GM23338 (cell line): ENCODE results near the gene RPL26. TPM values are rescaled to one million over a fixed set of nuclear protein-coding genes. Genes with fewer than 3 reads are reported as not detected.

Experiments
- ATAC-seq: fragments of 200-7000 bp; cut with Tn5 transposase; 3 replicates; pipeline ENCODE4 v1.9.1; 2020
- DNase-seq: peaks from one replicate; pipeline ENCODE4 v3.0.0-alpha.2; 2015; ENCODE audit warnings: low spot score
- H2AFZ ChIP-seq: fragments of 200-600 bp; sonication (generic); 2 replicates; pipeline ENCODE4 v1.8.0; 2016; ENCODE audit warnings: antibody characterized with exemption, mild to moderate bottlenecking, moderate library complexity
- H3F3A ChIP-seq: fragments of 200-600 bp; sonication (generic); replicated peaks from 2 replicates; pipeline ENCODE4 v1.8.0; 2017; ENCODE audit warnings: antibody characterized with exemption, mixed run types, low read depth
- H3K27ac ChIP-seq: fragments of 200-600 bp; sonication (generic); 2 replicates; pipeline ENCODE4 v1.6.1; 2016; ENCODE audit warnings: low read depth
- H3K27me3 ChIP-seq: fragments of 200-600 bp; sonication (generic); 2 replicates; pipeline ENCODE4 v1.8.0; 2016; ENCODE audit warnings: mild to moderate bottlenecking, mixed run types, moderate library complexity; ENCODE audit not compliant: insufficient read depth
- H3K36me3 ChIP-seq: fragments of 200-600 bp; sonication (generic); 2 replicates; pipeline ENCODE4 v1.8.0; 2016; ENCODE audit warnings: mild to moderate bottlenecking; ENCODE audit not compliant: insufficient read depth
- H3K4me1 ChIP-seq: fragments of 200-600 bp; sonication (generic); 2 replicates; pipeline ENCODE4 v1.8.0; 2016; ENCODE audit warnings: mild to moderate bottlenecking, moderate library complexity; ENCODE audit not compliant: insufficient read depth
- H3K4me2 ChIP-seq: fragments of 200-600 bp; sonication (generic); 2 replicates; pipeline ENCODE4 v1.7.1; 2017; ENCODE audit warnings: mixed run types
- H3K4me3 ChIP-seq: fragments of 200-600 bp; sonication (generic); 2 replicates; pipeline ENCODE4 v1.6.1; 2016; ENCODE audit warnings: mixed run types
- H3K79me2 ChIP-seq: fragments of 200-600 bp; sonication (generic); replicated peaks from 2 replicates; pipeline ENCODE4 v1.8.0; 2017; ENCODE audit warnings: mild to moderate bottlenecking; ENCODE audit not compliant: insufficient read depth
- H3K9me2 ChIP-seq: fragments of 200-600 bp; sonication (generic); 2 replicates; pipeline ENCODE4 v1.8.0; 2017; ENCODE audit not compliant: insufficient read depth
- H4K20me1 ChIP-seq: fragments of 200-600 bp; sonication (generic); replicated peaks from 2 replicates; pipeline ENCODE4 v1.8.0; 2017; ENCODE audit warnings: mild to moderate bottlenecking; ENCODE audit not compliant: insufficient read depth
- H3K27ac Mint-ChIP-seq: 2 replicates; pipeline ENCODE4 v1.8.0; 2020; ENCODE audit warnings: inconsistent platforms, mild to moderate bottlenecking, moderate library complexity, mixed read lengths
- H3K27me3 Mint-ChIP-seq: 3 replicates; pipeline ENCODE4 v1.8.0; 2022; ENCODE audit warnings: low read depth, mild to moderate bottlenecking, moderate library complexity, mixed read lengths, inconsistent platforms; ENCODE audit not compliant: insufficient read depth, poor library complexity
- H3K36me3 Mint-ChIP-seq: 3 replicates; pipeline ENCODE4 v1.8.0; 2021; ENCODE audit warnings: low read depth, mild to moderate bottlenecking, inconsistent platforms, moderate library complexity, mixed read lengths
- H3K4me1 Mint-ChIP-seq: 3 replicates; pipeline ENCODE4 v1.8.0; 2020; ENCODE audit warnings: mild to moderate bottlenecking, inconsistent platforms, mixed read lengths
- H3K4me3 Mint-ChIP-seq: 3 replicates; pipeline ENCODE4 v1.8.0; 2021; ENCODE audit warnings: moderate library complexity, mild to moderate bottlenecking, inconsistent platforms, mixed read lengths
- H3K9me3 Mint-ChIP-seq: 3 replicates; pipeline ENCODE4 v1.8.0; 2020; ENCODE audit warnings: moderate library complexity, mild to moderate bottlenecking, inconsistent platforms, mixed read lengths
- CREB1 ChIP-seq: fragments of 250-450 bp; sonication (Bioruptor Pico); IDR thresholded peaks from 2 replicates; pipeline ENCODE4 v1.5.0; 2020; ENCODE audit warnings: low read depth, mild to moderate bottlenecking, moderate library complexity
- EZH2 ChIP-seq: fragments of 200-600 bp; sonication (generic); IDR thresholded peaks from one replicate; pipeline ENCODE4 v1.8.0; 2017; ENCODE audit warnings: antibody characterized with exemption, mild to moderate bottlenecking, low read depth; ENCODE audit not compliant: unreplicated experiment
- EZH2phosphoT487 ChIP-seq: fragments of 200-600 bp; sonication (generic); IDR thresholded peaks from one replicate; pipeline ENCODE4 v1.8.1; 2018; ENCODE audit warnings: antibody characterized with exemption; ENCODE audit not compliant: unreplicated experiment
- JUNB ChIP-seq: IDR thresholded peaks from one replicate; pipeline ENCODE4 v1.6.1; 2016; ENCODE audit warnings: antibody characterized with exemption; ENCODE audit not compliant: unreplicated experiment
- NANOG ChIP-seq: IDR thresholded peaks from 2 replicates; pipeline ENCODE4 v1.6.1; 2016; ENCODE audit warnings: antibody characterized with exemption, borderline replicate concordance
- POLR2AphosphoS5 ChIP-seq: IDR thresholded peaks from 2 replicates; pipeline ENCODE4 v1.6.1; 2016; ENCODE audit warnings: antibody characterized with exemption, low read depth
- STAT1 ChIP-seq: IDR thresholded peaks from one replicate; pipeline ENCODE4 v1.6.1; 2016; ENCODE audit warnings: antibody characterized with exemption; ENCODE audit not compliant: unreplicated experiment
- ZNF114 ChIP-seq: fragments of 250-450 bp; sonication (Bioruptor Pico); IDR thresholded peaks from 2 replicates; pipeline ENCODE4 v1.5.0; 2020; ENCODE audit warnings: mild to moderate bottlenecking, moderate library complexity
- ZNF331 ChIP-seq: fragments of 250-450 bp; sonication (Bioruptor Pico); IDR thresholded peaks from 2 replicates; pipeline ENCODE4 v1.5.0; 2020; ENCODE audit warnings: low read depth, mild to moderate bottlenecking, moderate library complexity
- polyA plus RNA-seq: library from polyadenylated mRNA; unstranded; fragments of >200 nt; fragmentation: Nextera tagmentation; extraction: Ambion mirVana; gene quantifications from 2 replicates; pipeline ENCODE4 v1.2.1, GENCODE V29; 2016
- total RNA-seq: library from RNA; depleted of rRNA; stranded (reverse); fragments of >200 nt; shearing (Covaris generic); gene quantifications from 2 replicates; pipeline ENCODE4 v1.2.3, GENCODE V29; 2014
- TF ChIP-seq, protein P1 (sequence below): fragments of 250-450 bp; sonication (Bioruptor Pico); IDR thresholded peaks from 2 replicates; pipeline ENCODE4 v1.5.0; 2020; ENCODE audit warnings: mild to moderate bottlenecking, moderate library complexity
- TF ChIP-seq, protein P2 (sequence below): IDR thresholded peaks from one replicate; pipeline ENCODE4 v1.6.1; 2018; ENCODE audit warnings: antibody characterized with exemption; ENCODE audit not compliant: unreplicated experiment
- TF ChIP-seq, protein P3 (sequence below): IDR thresholded peaks from 2 replicates; pipeline ENCODE4 v1.6.1; 2016; ENCODE audit warnings: antibody characterized with exemption
- TF ChIP-seq, protein P4 (sequence below), 2 experiments: fragments of 200-600 bp in 1 of 2; sonication (generic) in 1 of 2; conservative IDR thresholded peaks; 2 replicates each; pipeline versions ENCODE4 v1.5.1 to v1.6.1; 2016 to 2017; ENCODE audit warnings: antibody characterized with exemption in 2 of 2, low read depth in 2 of 2, mild to moderate bottlenecking in 2 of 2, moderate library complexity in 1 of 2

RPL26 gene
- total and polyA plus RNA-seq, 2 experiments from 2014 or later, result 2,274 to 3,158 TPM

DNA sequence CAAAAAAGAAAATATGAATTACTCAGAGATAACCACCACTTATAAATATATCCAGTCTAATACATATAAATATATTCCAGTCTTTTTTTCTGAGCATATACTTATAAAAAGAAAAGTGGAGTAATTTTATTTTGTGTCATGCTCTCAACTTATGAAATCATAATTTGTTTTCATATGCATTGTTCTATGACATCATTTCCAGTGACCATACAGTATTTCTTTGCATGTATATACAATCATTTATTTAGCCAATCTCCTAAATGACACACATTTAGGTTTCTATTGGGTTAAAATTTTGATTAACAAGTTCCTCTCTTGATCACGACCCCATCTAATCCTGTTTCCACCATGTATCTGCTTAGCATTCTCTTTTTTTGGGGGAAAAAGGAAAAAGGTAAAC lies 36.3 kb upstream of the RPL26 start:
- H3K36me3 ChIP-seq, result no peaks in the 10 kb centered on the region
- ATAC-seq, result no peak
- no peak overlapping the region for H3K4me3 ChIP-seq
- H3K79me2 ChIP-seq, result no peaks in the 10 kb centered on the region
- H3K27me3 ChIP-seq, result no peaks in the 10 kb centered on the region
- H3F3A ChIP-seq, result no peaks in the 10 kb centered on the region
- H3K9me2 ChIP-seq, result no peaks in the 10 kb centered on the region
- no peaks in the 10 kb centered on the region for H3K4me1 ChIP-seq
- H3K4me2 ChIP-seq, result no peak overlapping the region
- no peak for DNase-seq
- H2AFZ ChIP-seq, result no peak overlapping the region
- Mint-ChIP-seq H3K9me3 (no peaks in the 10 kb centered on the region), H3K27me3 (no peaks in the 10 kb centered on the region), H3K27ac (no peak overlapping the region), H3K4me1 (no peaks in the 10 kb centered on the region), H3K4me3 (no peak overlapping the region), H3K36me3 (no peaks in the 10 kb centered on the region)
- TF ChIP-seq, protein P1, sequence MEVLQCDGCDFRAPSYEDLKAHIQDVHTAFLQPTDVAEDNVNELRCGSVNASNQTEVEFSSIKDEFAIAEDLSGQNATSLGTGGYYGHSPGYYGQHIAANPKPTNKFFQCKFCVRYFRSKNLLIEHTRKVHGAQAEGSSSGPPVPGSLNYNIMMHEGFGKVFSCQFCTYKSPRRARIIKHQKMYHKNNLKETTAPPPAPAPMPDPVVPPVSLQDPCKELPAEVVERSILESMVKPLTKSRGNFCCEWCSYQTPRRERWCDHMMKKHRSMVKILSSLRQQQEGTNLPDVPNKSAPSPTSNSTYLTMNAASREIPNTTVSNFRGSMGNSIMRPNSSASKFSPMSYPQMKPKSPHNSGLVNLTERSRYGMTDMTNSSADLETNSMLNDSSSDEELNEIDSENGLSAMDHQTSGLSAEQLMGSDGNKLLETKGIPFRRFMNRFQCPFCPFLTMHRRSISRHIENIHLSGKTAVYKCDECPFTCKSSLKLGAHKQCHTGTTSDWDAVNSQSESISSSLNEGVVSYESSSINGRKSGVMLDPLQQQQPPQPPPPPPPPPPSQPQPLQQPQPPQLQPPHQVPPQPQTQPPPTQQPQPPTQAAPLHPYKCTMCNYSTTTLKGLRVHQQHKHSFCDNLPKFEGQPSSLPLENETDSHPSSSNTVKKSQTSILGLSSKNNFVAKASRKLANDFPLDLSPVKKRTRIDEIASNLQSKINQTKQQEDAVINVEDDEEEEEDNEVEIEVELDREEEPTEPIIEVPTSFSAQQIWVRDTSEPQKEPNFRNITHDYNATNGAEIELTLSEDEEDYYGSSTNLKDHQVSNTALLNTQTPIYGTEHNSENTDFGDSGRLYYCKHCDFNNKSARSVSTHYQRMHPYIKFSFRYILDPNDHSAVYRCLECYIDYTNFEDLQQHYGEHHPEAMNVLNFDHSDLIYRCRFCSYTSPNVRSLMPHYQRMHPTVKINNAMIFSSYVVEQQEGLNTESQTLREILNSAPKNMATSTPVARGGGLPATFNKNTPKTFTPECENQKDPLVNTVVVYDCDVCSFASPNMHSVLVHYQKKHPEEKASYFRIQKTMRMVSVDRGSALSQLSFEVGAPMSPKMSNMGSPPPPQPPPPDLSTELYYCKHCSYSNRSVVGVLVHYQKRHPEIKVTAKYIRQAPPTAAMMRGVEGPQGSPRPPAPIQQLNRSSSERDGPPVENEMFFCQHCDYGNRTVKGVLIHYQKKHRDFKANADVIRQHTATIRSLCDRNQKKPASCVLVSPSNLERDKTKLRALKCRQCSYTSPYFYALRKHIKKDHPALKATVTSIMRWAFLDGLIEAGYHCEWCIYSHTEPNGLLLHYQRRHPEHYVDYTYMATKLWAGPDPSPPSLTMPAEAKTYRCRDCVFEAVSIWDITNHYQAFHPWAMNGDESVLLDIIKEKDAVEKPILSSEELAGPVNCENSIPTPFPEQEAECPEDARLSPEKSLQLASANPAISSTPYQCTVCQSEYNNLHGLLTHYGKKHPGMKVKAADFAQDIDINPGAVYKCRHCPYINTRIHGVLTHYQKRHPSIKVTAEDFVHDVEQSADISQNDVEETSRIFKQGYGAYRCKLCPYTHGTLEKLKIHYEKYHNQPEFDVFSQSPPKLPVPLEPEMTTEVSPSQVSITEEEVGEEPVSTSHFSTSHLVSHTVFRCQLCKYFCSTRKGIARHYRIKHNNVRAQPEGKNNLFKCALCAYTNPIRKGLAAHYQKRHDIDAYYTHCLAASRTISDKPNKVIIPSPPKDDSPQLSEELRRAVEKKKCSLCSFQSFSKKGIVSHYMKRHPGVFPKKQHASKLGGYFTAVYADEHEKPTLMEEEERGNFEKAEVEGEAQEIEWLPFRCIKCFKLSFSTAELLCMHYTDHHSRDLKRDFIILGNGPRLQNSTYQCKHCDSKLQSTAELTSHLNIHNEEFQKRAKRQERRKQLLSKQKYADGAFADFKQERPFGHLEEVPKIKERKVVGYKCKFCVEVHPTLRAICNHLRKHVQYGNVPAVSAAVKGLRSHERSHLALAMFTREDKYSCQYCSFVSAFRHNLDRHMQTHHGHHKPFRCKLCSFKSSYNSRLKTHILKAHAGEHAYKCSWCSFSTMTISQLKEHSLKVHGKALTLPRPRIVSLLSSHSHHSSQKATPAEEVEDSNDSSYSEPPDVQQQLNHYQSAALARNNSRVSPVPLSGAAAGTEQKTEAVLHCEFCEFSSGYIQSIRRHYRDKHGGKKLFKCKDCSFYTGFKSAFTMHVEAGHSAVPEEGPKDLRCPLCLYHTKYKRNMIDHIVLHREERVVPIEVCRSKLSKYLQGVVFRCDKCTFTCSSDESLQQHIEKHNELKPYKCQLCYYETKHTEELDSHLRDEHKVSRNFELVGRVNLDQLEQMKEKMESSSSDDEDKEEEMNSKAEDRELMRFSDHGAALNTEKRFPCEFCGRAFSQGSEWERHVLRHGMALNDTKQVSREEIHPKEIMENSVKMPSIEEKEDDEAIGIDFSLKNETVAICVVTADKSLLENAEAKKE (CRISPR knock-in tag), result no peak
- TF ChIP-seq STAT1 (no peak), EZH2phosphoT487 (no peak), NANOG (no peak), ZNF331 (CRISPR knock-in tag) (no peak), CREB1 (no peak), JUNB (no peak), POLR2AphosphoS5 (no peak), EZH2 (no peak), ZNF114 (CRISPR knock-in tag) (no peak)
- TF ChIP-seq, protein P2, sequence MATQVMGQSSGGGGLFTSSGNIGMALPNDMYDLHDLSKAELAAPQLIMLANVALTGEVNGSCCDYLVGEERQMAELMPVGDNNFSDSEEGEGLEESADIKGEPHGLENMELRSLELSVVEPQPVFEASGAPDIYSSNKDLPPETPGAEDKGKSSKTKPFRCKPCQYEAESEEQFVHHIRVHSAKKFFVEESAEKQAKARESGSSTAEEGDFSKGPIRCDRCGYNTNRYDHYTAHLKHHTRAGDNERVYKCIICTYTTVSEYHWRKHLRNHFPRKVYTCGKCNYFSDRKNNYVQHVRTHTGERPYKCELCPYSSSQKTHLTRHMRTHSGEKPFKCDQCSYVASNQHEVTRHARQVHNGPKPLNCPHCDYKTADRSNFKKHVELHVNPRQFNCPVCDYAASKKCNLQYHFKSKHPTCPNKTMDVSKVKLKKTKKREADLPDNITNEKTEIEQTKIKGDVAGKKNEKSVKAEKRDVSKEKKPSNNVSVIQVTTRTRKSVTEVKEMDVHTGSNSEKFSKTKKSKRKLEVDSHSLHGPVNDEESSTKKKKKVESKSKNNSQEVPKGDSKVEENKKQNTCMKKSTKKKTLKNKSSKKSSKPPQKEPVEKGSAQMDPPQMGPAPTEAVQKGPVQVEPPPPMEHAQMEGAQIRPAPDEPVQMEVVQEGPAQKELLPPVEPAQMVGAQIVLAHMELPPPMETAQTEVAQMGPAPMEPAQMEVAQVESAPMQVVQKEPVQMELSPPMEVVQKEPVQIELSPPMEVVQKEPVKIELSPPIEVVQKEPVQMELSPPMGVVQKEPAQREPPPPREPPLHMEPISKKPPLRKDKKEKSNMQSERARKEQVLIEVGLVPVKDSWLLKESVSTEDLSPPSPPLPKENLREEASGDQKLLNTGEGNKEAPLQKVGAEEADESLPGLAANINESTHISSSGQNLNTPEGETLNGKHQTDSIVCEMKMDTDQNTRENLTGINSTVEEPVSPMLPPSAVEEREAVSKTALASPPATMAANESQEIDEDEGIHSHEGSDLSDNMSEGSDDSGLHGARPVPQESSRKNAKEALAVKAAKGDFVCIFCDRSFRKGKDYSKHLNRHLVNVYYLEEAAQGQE, result no peak
- TF ChIP-seq, protein P3, sequence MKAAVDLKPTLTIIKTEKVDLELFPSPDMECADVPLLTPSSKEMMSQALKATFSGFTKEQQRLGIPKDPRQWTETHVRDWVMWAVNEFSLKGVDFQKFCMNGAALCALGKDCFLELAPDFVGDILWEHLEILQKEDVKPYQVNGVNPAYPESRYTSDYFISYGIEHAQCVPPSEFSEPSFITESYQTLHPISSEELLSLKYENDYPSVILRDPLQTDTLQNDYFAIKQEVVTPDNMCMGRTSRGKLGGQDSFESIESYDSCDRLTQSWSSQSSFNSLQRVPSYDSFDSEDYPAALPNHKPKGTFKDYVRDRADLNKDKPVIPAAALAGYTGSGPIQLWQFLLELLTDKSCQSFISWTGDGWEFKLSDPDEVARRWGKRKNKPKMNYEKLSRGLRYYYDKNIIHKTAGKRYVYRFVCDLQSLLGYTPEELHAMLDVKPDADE, result no peak
- TF ChIP-seq, protein P4, sequence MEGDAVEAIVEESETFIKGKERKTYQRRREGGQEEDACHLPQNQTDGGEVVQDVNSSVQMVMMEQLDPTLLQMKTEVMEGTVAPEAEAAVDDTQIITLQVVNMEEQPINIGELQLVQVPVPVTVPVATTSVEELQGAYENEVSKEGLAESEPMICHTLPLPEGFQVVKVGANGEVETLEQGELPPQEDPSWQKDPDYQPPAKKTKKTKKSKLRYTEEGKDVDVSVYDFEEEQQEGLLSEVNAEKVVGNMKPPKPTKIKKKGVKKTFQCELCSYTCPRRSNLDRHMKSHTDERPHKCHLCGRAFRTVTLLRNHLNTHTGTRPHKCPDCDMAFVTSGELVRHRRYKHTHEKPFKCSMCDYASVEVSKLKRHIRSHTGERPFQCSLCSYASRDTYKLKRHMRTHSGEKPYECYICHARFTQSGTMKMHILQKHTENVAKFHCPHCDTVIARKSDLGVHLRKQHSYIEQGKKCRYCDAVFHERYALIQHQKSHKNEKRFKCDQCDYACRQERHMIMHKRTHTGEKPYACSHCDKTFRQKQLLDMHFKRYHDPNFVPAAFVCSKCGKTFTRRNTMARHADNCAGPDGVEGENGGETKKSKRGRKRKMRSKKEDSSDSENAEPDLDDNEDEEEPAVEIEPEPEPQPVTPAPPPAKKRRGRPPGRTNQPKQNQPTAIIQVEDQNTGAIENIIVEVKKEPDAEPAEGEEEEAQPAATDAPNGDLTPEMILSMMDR (conservative IDR thresholded peaks at IDR 0.05; ENCODE audit: low read depth in 2 of 2), result no peak
- no peaks in the 10 kb centered on the region for H4K20me1 ChIP-seq
- no peak overlapping the region for H3K27ac ChIP-seq
